Stimulated activated CD4-positive, alpha-beta T cell treated with anti-CD3 and anti-CD28 coated beads, Interleukin-1b, Interleukin-23, amount 100 ng/mL, for 24 hours (primary cell): Measurements from ENCODE around the gene PTPN20.
A peak's percentile ranks its signal among the peaks of the same experiment; 100 is the strongest.

Experiments used
- DNase-seq, 4 experiments: peaks; one replicate each; pipeline ENCODE4 v3.0.0-alpha.2; 2020; ENCODE audit warnings: low read depth in 4 of 4, low spot score in 1 of 4

Gene PTPN20

GRCh38 chr10:47019155-47020145 is 108.2 kb downstream of the PTPN20 start:
- no peak for DNase-seq

- DNase-seq: no peak
Observed at GRCh38 chr10:47020471-47020870, 109.2 kb downstream of the PTPN20 start.

GRCh38 chr10:47021850-47022249 is 110.6 kb downstream of the PTPN20 start:
- DNase-seq: no peak

- DNase-seq: no peak
Observed at GRCh38 chr10:47022311-47023131, 111.3 kb downstream of the PTPN20 start.

DNA sequence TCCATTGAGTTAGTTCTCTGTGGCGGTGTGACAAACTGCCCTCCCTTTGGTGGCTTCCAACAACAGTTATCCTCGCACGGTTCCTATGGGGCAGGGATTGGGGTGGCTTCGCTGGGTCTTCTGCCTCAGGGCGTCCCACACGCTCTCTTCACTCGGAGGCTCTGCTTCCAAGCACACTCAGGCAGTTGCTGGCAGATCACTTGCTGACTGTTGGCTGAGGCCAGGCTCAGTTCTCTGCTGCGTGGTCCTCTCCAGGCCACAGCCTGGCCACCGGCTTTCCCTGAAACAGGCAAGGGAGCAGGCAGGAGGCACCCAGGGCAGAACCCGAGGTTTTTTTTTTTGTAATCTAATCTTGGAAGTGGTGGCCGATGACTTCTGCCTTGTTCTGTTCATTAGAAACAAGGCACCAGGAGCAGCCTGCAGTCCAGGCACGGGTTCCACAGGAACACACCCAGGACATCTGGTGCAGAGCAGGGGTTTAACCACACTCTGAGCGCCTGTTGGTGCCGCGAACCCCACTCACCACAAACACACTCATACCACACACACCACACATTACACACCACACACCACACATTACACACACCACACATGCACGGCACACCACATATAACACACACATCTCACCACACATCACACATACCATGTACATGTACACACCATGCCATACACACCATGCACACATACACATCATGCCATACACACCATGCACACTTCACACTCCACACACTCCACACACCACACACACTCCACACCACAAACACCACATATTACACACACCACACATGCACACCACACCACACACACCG is 112.2 kb downstream of the PTPN20 start:
- DNase-seq: no peak

DNA sequence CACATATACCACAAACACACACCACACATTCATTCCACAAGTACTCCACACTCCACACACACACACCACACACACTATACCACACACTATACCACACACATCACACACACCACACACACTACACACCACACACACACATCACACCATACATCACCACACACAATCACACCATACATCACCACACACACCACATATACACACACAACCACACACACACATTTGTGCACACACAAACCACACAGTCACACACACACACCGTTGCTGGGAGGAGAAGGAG is 112.8 kb downstream of the PTPN20 start:
- no peak for DNase-seq

GRCh38 chr10:47024399-47025252 is 113.4 kb downstream of the PTPN20 start:
- DNase-seq: peak; percentile 19 to 64 (median 53)

GRCh38 chr10:47025253-47025539 is 114.0 kb downstream of the PTPN20 start:
- no peak for DNase-seq

DNA sequence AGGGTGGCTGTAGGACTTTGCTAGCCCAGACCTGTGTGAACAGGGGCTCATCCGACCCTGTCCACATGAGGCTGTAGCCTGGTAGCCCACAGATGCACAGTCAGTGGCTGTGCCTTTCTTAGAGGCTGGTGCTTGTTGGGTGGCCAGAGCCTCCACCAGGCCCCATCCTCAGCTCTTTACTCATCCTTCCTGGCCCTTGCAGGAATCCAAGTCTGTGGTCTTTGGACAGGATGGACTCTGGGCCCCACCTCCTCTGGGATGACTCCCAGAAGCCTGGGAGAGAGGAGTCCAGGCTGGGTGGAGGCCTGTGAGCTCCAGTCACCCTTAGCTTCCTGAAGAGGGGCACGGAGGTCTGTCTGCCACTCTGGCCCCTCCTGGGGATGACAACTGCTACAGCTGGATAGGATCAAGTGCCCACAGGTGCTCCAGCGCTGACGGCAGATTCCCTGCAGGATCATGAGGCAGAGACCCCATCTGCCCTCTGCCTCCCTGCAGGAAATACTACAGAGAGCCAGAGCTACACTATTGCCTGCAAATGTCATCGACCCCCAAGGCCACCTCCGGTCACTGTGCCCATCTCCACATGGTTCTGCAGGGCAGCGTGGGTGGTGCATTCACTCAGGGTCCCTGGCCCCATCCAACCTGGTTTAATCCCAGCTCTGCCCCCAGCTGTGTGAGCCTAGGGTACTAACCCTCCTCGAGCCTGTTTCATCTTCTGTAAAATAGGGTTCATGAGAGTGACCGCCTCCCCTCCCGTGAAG is 114.5 kb downstream of the PTPN20 start:
- DNase-seq: no peak

DNA sequence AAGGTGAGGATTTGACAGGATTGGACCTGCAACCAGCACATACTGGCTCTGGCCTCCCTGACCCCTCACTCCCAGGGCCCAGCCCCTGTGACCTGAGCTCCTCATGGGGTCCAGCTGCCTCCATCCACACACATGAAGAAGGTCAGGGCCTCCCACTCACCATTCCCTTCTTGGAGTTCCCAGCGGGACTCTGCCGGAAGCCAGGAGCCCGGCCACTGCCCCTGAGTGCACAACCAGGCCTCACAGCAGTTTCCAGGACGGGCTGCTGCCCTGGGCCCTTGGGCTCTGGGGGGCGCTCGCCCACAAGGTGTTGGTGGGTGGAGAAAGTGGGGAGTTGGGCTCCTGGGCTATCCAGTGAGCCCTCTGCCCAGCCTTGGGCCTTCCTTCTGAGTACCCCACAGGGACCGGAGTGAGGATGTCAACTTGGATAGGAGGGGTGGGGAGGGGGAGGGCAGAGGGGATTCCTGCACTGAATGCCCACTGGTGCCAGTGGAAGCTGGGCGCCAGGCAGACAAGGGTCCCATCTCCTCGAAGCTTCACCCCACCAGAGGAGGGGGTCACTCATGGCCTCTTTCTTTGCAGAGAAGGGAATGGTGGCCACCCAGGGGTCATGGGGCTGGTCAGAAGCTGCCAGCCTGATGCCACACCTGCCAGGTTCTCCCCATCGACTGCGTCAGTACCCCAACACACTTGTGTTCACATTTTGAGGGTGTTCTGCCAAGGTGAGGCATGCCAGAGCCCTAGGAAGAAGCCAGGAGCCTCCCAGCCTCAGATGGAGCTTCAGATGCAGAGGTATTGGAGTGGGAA is 115.3 kb downstream of the PTPN20 start:
- no peak for DNase-seq

DNA sequence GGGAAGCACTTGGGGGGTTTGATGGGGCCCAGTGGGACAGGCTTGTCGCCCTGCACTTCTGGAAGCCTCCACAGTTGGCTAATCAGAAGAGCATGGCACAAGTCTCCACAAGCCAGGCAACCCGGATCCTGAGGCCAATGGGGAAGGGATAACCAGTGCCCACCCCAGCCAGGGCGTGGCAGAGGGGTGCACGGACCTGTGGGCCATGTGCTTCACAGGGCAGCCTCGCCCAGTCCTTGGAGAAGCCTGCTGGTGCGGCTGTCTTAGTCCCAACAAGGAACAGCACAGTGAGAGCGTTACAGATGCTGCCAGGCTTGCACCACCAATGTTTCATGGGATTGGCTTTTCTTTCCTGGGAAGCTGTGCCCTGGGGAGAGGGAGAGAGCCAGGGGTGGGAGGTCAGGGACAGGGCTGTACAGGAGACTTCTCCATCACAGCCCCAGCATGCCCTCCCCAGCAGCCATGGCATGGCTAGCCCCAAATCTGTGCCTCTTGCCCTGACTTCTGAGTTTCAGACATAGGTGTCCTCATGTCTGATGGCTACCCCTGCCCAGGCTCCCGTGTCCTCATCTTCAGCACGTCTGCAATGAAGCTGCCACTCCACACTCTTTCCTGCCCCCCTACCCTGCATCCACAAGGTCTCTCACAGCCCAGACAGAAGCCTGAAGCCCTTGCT is 116.0 kb downstream of the PTPN20 start:
- DNase-seq: no peak

DNA sequence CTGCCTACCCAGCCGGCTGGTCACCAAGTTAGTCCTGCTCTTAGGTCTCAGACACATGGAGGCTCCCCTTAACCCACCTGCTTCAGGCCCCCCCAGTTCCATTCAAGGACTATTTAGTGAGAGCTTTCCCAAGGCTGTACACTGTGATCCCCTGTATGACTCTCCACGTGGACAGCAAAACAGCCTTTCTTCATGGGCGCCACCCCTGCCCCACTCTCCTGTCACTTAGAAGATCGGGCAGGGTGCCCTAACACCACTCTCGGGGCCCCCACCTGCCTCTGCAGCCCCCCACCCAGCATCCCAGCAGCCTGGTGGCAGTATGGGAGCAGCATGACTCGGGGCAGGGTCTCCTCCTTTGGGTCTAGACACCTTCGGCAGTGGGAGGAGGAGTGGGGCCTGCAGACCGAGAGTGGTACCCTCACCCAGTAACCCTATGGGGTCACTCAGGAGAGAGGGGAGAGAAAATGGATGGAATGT is 116.6 kb downstream of the PTPN20 start:
- DNase-seq: no peak

GRCh38 chr10:47028466-47028865 is 117.2 kb downstream of the PTPN20 start:
- DNase-seq: no peak

- no peak for DNase-seq
Observed at GRCh38 chr10:47029181-47030009, 118.2 kb downstream of the PTPN20 start.

GRCh38 chr10:47030191-47030703 is 119.0 kb downstream of the PTPN20 start:
- no peak for DNase-seq

DNA sequence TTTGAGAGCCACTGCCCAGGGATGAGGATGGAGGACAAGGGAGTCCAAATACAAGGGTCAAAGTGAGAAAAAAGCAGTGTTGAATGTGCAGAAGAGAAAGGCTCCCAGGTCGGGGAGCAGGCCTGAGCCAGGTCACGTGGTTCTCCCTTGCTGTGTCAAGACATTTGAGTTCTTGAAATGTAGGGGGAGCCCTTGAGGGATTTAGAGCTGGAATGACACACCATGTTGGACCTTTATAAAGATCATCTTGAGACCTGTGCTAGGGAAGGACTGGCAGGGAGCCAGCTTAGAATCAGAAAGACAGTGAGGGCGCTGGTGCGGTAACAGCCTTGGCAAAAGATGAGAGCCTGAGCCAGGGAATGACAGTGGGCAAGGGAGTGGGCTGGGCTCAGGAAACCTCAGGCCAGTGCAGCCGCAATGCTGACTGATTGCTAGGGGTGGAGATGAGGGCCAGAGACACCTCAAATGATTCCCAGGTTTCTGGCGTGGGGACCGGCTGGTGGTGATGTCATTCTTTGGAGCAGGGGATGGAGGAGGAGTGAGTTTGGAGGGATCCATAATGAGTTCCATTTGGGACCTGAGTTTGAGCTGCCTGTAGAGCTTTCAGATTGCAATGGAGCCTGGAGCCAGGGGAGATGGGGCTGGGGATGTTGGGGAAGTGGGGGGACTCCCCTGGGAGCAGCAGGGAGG is 120.1 kb downstream of the PTPN20 start:
- DNase-seq: no peak
